HepG2 (cell line): ENCODE data around the gene UBASH3A. TPM values are rescaled to one million over a fixed set of nuclear protein-coding genes. Genes with fewer than 3 reads are reported as not detected.
A peak's percentile ranks its signal among the peaks of the same experiment; 100 is the strongest.

ENCODE experiments used
- CREM ChIP-seq, 2 experiments: sonication (generic) in 1 of 2; formaldehyde crosslinking in 1 of 2; IDR thresholded peaks; 2 replicates each; pipeline versions ENCODE4 v1.4.0 to v1.6.1; 2016 to 2020; ENCODE audit warnings: antibody characterized with exemption in 1 of 2, mild to moderate bottlenecking in 1 of 2, missing genetic modification reagents in 1 of 2
- GABPB1 ChIP-seq: IDR thresholded peaks from 2 replicates; pipeline ENCODE4 v1.6.1; 2016; ENCODE audit warnings: mild to moderate bottlenecking, missing genetic modification reagents, moderate library complexity, missing compliant biosample characterization
- HNRNPH1 ChIP-seq: fragments of 200-400 bp; formaldehyde crosslinking; optimal IDR thresholded peaks from 2 replicates; pipeline ENCODE3; 2017; ENCODE audit warnings: mild to moderate bottlenecking, low read depth, low read length
- KDM3A ChIP-seq: IDR thresholded peaks from 2 replicates; pipeline ENCODE4 v1.6.1; 2018; ENCODE audit warnings: low read depth, missing compliant biosample characterization
- MLX ChIP-seq: IDR thresholded peaks from 2 replicates; pipeline ENCODE4 v1.6.1; 2016
- MNT ChIP-seq: fragments of 450-650 bp; IDR thresholded peaks from 2 replicates; pipeline ENCODE4 v1.6.1; 2016
- NFE2L2 ChIP-seq: fragments of 150-350 bp; IDR thresholded peaks from 2 replicates; pipeline ENCODE4 v1.6.1; 2014; ENCODE audit warnings: low read length
- NRL ChIP-seq: sonication (generic); formaldehyde crosslinking; IDR thresholded peaks from 2 replicates; pipeline ENCODE4 v1.5.0; 2020; ENCODE audit warnings: missing genetic modification reagents, mild to moderate bottlenecking, moderate library complexity, borderline replicate concordance
- RARA ChIP-seq: IDR thresholded peaks from 2 replicates; pipeline ENCODE4 v1.6.1; 2016; ENCODE audit warnings: missing genetic modification reagents, missing compliant biosample characterization
- RCOR2 ChIP-seq: IDR thresholded peaks from 2 replicates; pipeline ENCODE4 v1.6.1; 2016; ENCODE audit warnings: missing biosample characterization, missing genetic modification reagents
- RFX5 ChIP-seq: IDR thresholded peaks from 2 replicates; pipeline ENCODE4 v1.6.1; 2011; ENCODE audit warnings: low read depth, low read length, improper control_type of control experiment
- STAG1 ChIP-seq: sonication (generic); formaldehyde crosslinking; IDR thresholded peaks from 2 replicates; pipeline ENCODE4 v1.4.0; 2020; ENCODE audit warnings: missing genetic modification reagents
- TFDP1 ChIP-seq: IDR thresholded peaks from 2 replicates; pipeline ENCODE4 v1.6.1; 2016; ENCODE audit warnings: missing compliant biosample characterization, missing genetic modification reagents, borderline replicate concordance
- ZBTB10 ChIP-seq: sonication (generic); formaldehyde crosslinking; IDR thresholded peaks from 2 replicates; pipeline ENCODE4 v1.4.0; 2020; ENCODE audit warnings: missing genetic modification reagents, borderline replicate concordance
- ZBTB7A ChIP-seq: sonication (generic); formaldehyde crosslinking; IDR thresholded peaks from 2 replicates; pipeline ENCODE4 v1.8.0; 2022; ENCODE audit warnings: mild to moderate bottlenecking, missing genetic modification reagents
- ZFY ChIP-seq: sonication (generic); formaldehyde crosslinking; IDR thresholded peaks from 2 replicates; pipeline ENCODE4 v1.4.0; 2020; ENCODE audit warnings: missing genetic modification reagents
- ZMYM3 ChIP-seq: sonication (generic); formaldehyde crosslinking; IDR thresholded peaks from 2 replicates; pipeline ENCODE4 v1.5.1; 2020; ENCODE audit warnings: mild to moderate bottlenecking, missing genetic modification reagents
- ZNF7 ChIP-seq: IDR thresholded peaks from 2 replicates; pipeline ENCODE4 v1.6.1; 2016; ENCODE audit warnings: missing biosample characterization, missing genetic modification reagents
- polyA plus RNA-seq, 8 experiments: library from polyadenylated mRNA; depleted of rRNA in 3 of 8; stranded (reverse) in 7 of 8; unstranded in 1 of 8; fragments of >200 nt; fragmentation: Illumina TruSeq in 4 of 8; extraction: Trizol in 4 of 8; gene quantifications; 2 replicates each; pipeline versions ENCODE4 v1.2.1 to v1.2.3, GENCODE V29; 2011 to 2016; ENCODE audit warnings: low read depth in 4 of 8, missing spikeins in 1 of 8, mixed read lengths in 1 of 8; ENCODE audit not compliant: insufficient read depth in 1 of 8
- total RNA-seq, 5 experiments: library from RNA; depleted of rRNA; stranded (reverse); fragments of >200 nt; fragmentation: Illumina TruSeq; extraction: Trizol; gene quantifications; 2 replicates each; pipeline ENCODE4 v1.2.3, GENCODE V29; 2016; ENCODE audit warnings: low read depth in 1 of 5
- TF ChIP-seq, protein P1 (sequence below): sonication (generic); formaldehyde crosslinking; IDR thresholded peaks from 2 replicates; pipeline ENCODE4 v1.5.1; 2020; ENCODE audit warnings: missing genetic modification reagents, mild to moderate bottlenecking, borderline replicate concordance

UBASH3A gene
- total and polyA plus RNA-seq, 2 of the 13 experiments (the other 11 are each of a cell fraction or from before 2014, with no cell fraction given) = not detected

DNA sequence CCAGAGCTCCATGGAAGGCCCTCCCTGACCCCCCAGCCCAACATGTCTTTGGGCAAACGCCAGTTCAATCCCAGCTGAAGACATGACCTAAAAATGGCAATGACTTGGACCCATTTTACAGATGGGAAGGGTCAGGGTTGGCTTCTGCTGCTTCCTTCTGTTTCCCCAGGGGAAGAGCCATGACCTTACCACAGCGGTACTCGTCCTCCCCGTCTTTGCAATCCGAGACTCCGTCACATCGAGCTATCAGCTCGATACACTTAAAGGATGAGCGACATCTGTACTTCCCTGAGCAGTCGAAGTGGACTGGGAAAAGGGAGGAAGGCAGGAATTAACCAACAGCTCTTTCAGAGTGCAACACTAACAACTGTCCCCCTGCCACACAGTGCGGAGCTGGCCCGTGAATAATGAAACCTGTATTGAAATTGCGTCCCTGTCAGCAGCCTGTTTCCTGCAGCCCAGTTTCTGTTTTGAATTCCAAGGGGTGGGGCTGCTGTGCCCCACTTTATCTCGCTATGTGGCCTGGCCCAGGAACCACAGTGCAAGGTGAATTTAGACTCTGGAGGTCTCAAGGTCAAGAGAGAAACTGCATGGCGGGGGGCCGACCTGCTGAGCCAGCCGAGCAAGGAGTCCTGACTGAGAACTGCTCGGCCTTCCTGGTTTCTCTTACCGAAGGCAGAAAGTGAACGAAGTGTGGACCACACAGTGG is 14.8 kb upstream of the UBASH3A start (continued):
- TF ChIP-seq MNT (no peak), NRL (CRISPR knock-in tag) (0 out of 2 replicates have a peak, but pooled peaks have one; percentile 32), GABPB1 (CRISPR knock-in tag) (0 out of 2 replicates have a peak, but pooled peaks have one; percentile 12), TFDP1 (CRISPR knock-in tag) (no peak), ZFY (CRISPR knock-in tag) (peak; percentile 35; the same call in 1 of the 2 replicates), ZMYM3 (peak; percentile 80), STAG1 (no peak), RCOR2 (CRISPR knock-in tag) (no peak), ZBTB7A (no peak), KDM3A (CRISPR knock-in tag) (0 out of 2 replicates have a peak, but pooled peaks have one; percentile 17), RFX5 (no peak), RARA (CRISPR knock-in tag) (0 out of 2 replicates have a peak, but pooled peaks have one; percentile 3), MLX (no peak), HNRNPH1 (no peak), CREM (IDR thresholded peaks at IDR 0.05) (no peak), CREM (CRISPR knock-in tag; IDR thresholded peaks at IDR 0.05) (no peak), ZNF7 (CRISPR knock-in tag) (no peak), NFE2L2 (no peak), ZBTB10 (CRISPR knock-in tag) (no peak)
- TF ChIP-seq, protein P1, sequence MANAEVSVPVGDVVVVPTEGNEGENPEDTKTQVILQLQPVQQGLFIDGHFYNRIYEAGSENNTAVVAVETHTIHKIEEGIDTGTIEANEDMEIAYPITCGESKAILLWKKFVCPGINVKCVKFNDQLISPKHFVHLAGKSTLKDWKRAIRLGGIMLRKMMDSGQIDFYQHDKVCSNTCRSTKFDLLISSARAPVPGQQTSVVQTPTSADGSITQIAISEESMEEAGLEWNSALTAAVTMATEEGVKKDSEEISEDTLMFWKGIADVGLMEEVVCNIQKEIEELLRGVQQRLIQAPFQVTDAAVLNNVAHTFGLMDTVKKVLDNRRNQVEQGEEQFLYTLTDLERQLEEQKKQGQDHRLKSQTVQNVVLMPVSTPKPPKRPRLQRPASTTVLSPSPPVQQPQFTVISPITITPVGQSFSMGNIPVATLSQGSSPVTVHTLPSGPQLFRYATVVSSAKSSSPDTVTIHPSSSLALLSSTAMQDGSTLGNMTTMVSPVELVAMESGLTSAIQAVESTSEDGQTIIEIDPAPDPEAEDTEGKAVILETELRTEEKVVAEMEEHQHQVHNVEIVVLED (CRISPR knock-in tag) = no peak
